HFF-Myc (cell line): Measurements from ENCODE around the gene ITPK1.
"Not testable (repeated sequence)": the region's sequence is repeated elsewhere in the genome, so short reads cannot be mapped to it uniquely, and the experiment has no call there.

Experiments
- DNase-seq: peaks from one replicate; pipeline ENCODE4 v3.0.0-alpha.2; 2011; ENCODE audit warnings: low read depth; ENCODE audit errors: extremely low read depth
- H3K4me3 ChIP-seq: replicated peaks from 2 replicates; pipeline ENCODE4 v1.5.1; 2011; ENCODE audit warnings: low read depth, mild to moderate bottlenecking, control low read depth, low read length
- CTCF ChIP-seq: IDR thresholded peaks from 2 replicates; pipeline ENCODE4 v1.5.1; 2012; ENCODE audit warnings: mild to moderate bottlenecking, low read depth, low read length, control low read depth; ENCODE audit errors: missing control alignments

ITPK1 gene

GRCh38 chr14:93137864-93138263 is 22.1 kb upstream of the ITPK1 start:
- no peak overlapping the region for H3K4me3 ChIP-seq
- no peak for DNase-seq
- TF ChIP-seq CTCF = peak; percentile 4

- not testable (repeated sequence) for DNase-seq, H3K4me3 ChIP-seq
Observed at GRCh38 chr14:93136508-93136907, 20.8 kb upstream of the ITPK1 start.

GRCh38 chr14:93136009-93136408 is 20.3 kb upstream of the ITPK1 start:
- DNase-seq = no peak
- no peak for TF ChIP-seq CTCF
- H3K4me3 ChIP-seq = no peak overlapping the region

- no peak overlapping the region for H3K4me3 ChIP-seq
- no peak for TF ChIP-seq CTCF
- DNase-seq = no peak
Observed at GRCh38 chr14:93135399-93135798, 19.7 kb upstream of the ITPK1 start.

GRCh38 chr14:93133464-93133863 is 17.7 kb upstream of the ITPK1 start:
- TF ChIP-seq CTCF = no peak
- DNase-seq = no peak
- no peak overlapping the region for H3K4me3 ChIP-seq

- DNase-seq = no peak
- peak; percentile 37 for TF ChIP-seq CTCF
- H3K4me3 ChIP-seq = no peak overlapping the region
Observed at GRCh38 chr14:93132472-93133065, 16.8 kb upstream of the ITPK1 start.

GRCh38 chr14:93131257-93131820 is 15.6 kb upstream of the ITPK1 start:
- not testable (repeated sequence) for DNase-seq, H3K4me3 ChIP-seq
